Keratinocyte (primary cell): Measurements from ENCODE around the gene TECPR1. TPM values are rescaled to one million over a fixed set of nuclear protein-coding genes. Genes with fewer than 3 reads are reported as not detected.

Experiments
- DNase-seq: peaks from one replicate; pipeline ENCODE4 v3.0.0-alpha.2; 2011; ENCODE audit warnings: low read depth, missing footprints, low spot score
- FAIRE-seq: peaks from 2 replicates; lab custom pipeline; 2011; peaks lifted over from hg19 to GRCh38; lab: Jason Lieb, UNC
- H2AFZ ChIP-seq: 2 replicates; pipeline ENCODE4 v1.6.0; 2012; ENCODE audit warnings: low read length, control low read depth, inconsistent platforms; ENCODE audit not compliant: control insufficient read depth
- H3K27ac ChIP-seq: 2 replicates; pipeline ENCODE4 v1.5.1; 2011; ENCODE audit warnings: low read length; ENCODE audit not compliant: control insufficient read depth, insufficient read depth
- H3K27me3 ChIP-seq: 3 replicates; pipeline ENCODE4 v1.6.0; 2011; ENCODE audit warnings: low read length; ENCODE audit not compliant: control insufficient read depth, insufficient read depth; ENCODE audit errors: extremely low read depth
- H3K36me3 ChIP-seq, 2 experiments: 2 replicates in 1 of 2; 3 replicates in 1 of 2; pipeline ENCODE4 v1.5.1; 2011; ENCODE audit warnings: low read length in 2 of 2, mild to moderate bottlenecking in 1 of 2; ENCODE audit not compliant: control insufficient read depth in 2 of 2, insufficient read depth in 2 of 2; ENCODE audit errors: extremely low read depth in 1 of 2
- H3K4me1 ChIP-seq: 3 replicates; pipeline ENCODE4 v1.5.1; 2011; ENCODE audit warnings: low read length; ENCODE audit not compliant: control insufficient read depth, insufficient read depth; ENCODE audit errors: extremely low read depth
- H3K4me2 ChIP-seq: 3 replicates; pipeline ENCODE4 v1.6.0; 2011; ENCODE audit warnings: low read depth, low read length; ENCODE audit not compliant: control insufficient read depth, insufficient read depth; ENCODE audit errors: extremely low read depth
- H3K4me3 ChIP-seq, 3 experiments: fragments of 200-600 bp in 1 of 3; sonication (generic) in 1 of 3; 2 replicates in 2 of 3; 3 replicates in 1 of 3; pipeline ENCODE4 v1.5.1; 2011 to 2016; ENCODE audit warnings: low read length in 3 of 3, mild to moderate bottlenecking in 3 of 3, control low read depth in 2 of 3, inconsistent platforms in 1 of 3, low read depth in 1 of 3, mixed read lengths in 1 of 3, mixed run types in 1 of 3, moderate library complexity in 1 of 3; ENCODE audit not compliant: control insufficient read depth in 2 of 3, insufficient read depth in 2 of 3; ENCODE audit errors: extremely low read depth in 1 of 3
- H3K79me2 ChIP-seq: 2 replicates; pipeline ENCODE4 v1.6.0; 2012; ENCODE audit warnings: low read length; ENCODE audit not compliant: control insufficient read depth, insufficient read depth
- H3K9ac ChIP-seq: 3 replicates; pipeline ENCODE4 v1.6.0; 2011; ENCODE audit warnings: low read length; ENCODE audit not compliant: control insufficient read depth, insufficient read depth; ENCODE audit errors: extremely low read depth
- H3K9me1 ChIP-seq: 3 replicates; pipeline ENCODE4 v1.6.0; 2011; ENCODE audit warnings: low read length; ENCODE audit not compliant: control insufficient read depth, insufficient read depth; ENCODE audit errors: extremely low read depth
- H3K9me3 ChIP-seq: 2 replicates; pipeline ENCODE4 v1.5.1; 2012; ENCODE audit warnings: low read depth, low read length; ENCODE audit not compliant: control insufficient read depth
- H4K20me1 ChIP-seq: 3 replicates; pipeline ENCODE4 v1.6.0; 2011; ENCODE audit warnings: low read length; ENCODE audit not compliant: control insufficient read depth, insufficient read depth; ENCODE audit errors: extremely low read depth
- CTCF ChIP-seq, 3 experiments: IDR thresholded peaks in 1 of 3; conservative IDR thresholded peaks in 1 of 3; optimal IDR thresholded peaks in 1 of 3; 2 replicates in 2 of 3; 3 replicates in 1 of 3; pipeline versions ENCODE3 to v1.5.1; 2011; ENCODE audit warnings: low read length in 3 of 3, mild to moderate bottlenecking in 3 of 3, moderate library complexity in 2 of 3, control low read depth in 1 of 3, inconsistent platforms in 1 of 3; ENCODE audit not compliant: insufficient read depth in 2 of 3; ENCODE audit errors: extremely low read depth in 1 of 3
- EZH2 ChIP-seq: IDR thresholded peaks from one replicate; pipeline ENCODE4 v1.6.1; 2012; ENCODE audit warnings: inconsistent platforms, mild to moderate bottlenecking, low read length, moderate library complexity
- dilution Hi-C: fragments of 300-500 bp; cut with MboI; formaldehyde crosslinking; loops from one replicate; pipeline ENCODE4 v1.7.0; 2020; ENCODE audit warnings: low sequenced_read_pairs; ENCODE audit not compliant: extremely low pct_ligation_motif_present
- polyA plus RNA-seq, 5 experiments: library from polyadenylated mRNA; depleted of rRNA in 3 of 5; stranded (reverse) in 3 of 5; stranded (forward) in 1 of 5; unstranded in 1 of 5; fragments of >200 nt; gene quantifications; 1 replicate in 1 of 5; 2 replicates in 3 of 5; 3 replicates in 1 of 5; pipeline versions ENCODE4 v1.2.1 to v1.2.3, GENCODE V29; 2011 to 2012; ENCODE audit warnings: missing spikeins in 2 of 5, low read depth in 1 of 5, low replicate concordance in 1 of 5

The TECPR1 gene
- polyA plus RNA-seq, 1 donor (not counting 4 experiments of a cell fraction or from before 2014, with no cell fraction given): 2.4 TPM

- dilution Hi-C loops: no loop called here
- Histone ChIP-seq H3K4me1 (peaks cover 16% of the 10 kb centered on the region), H4K20me1 (no peaks in the 10 kb centered on the region), H3K27me3 (no peaks in the 10 kb centered on the region), H3K4me2 (peak overlapping the region; percentile 39), H3K79me2 (no peaks in the 10 kb centered on the region), H2AFZ (no peak overlapping the region), H3K9me3 (no peaks in the 10 kb centered on the region), H3K27ac (no peak overlapping the region), H3K36me3 (peaks cover 3 to 11% of the 10 kb centered on the region in 2 experiments), H3K9me1 (no peaks in the 10 kb centered on the region), H3K9ac (no peak overlapping the region), H3K4me3 (no peak overlapping the region)
- peak; percentile 68 for FAIRE-seq
- no peak for DNase-seq
- TF ChIP-seq EZH2: no peak
- no peak for TF ChIP-seq CTCF (optimal IDR thresholded peaks at IDR 0.05 in 1 of 3, IDR thresholded peaks at IDR 0.05 in 1 of 3, conservative IDR thresholded peaks at IDR 0.05 in 1 of 3; ENCODE audit: extremely low read depth in 1 of 3, insufficient read depth in 2 of 3, low read length in 3 of 3)
Measured at GRCh38 chr7:98178762-98179490, 73.1 kb downstream of the TECPR1 start.

GRCh38 chr7:98178321-98178720 is 73.7 kb downstream of the TECPR1 start:
- Histone ChIP-seq H3K79me2 (no peaks in the 10 kb centered on the region), H3K9me1 (no peaks in the 10 kb centered on the region), H3K27ac (no peak overlapping the region), H2AFZ (peak overlapping the region; percentile 57), H3K36me3 (peaks cover 3 to 11% of the 10 kb centered on the region in 2 experiments), H3K4me2 (peak overlapping the region; percentile 29), H3K4me3 (no peak overlapping the region), H3K9ac (no peak overlapping the region), H3K9me3 (no peaks in the 10 kb centered on the region), H4K20me1 (no peaks in the 10 kb centered on the region), H3K4me1 (peaks cover 16% of the 10 kb centered on the region), H3K27me3 (no peaks in the 10 kb centered on the region)
- peak; percentile 34 for FAIRE-seq
- no peak for DNase-seq
- TF ChIP-seq EZH2 (no peak), CTCF (optimal IDR thresholded peaks at IDR 0.05 in 1 of 3, IDR thresholded peaks at IDR 0.05 in 1 of 3, conservative IDR thresholded peaks at IDR 0.05 in 1 of 3; ENCODE audit: extremely low read depth in 1 of 3, insufficient read depth in 2 of 3, low read length in 3 of 3) (no peak)
- dilution Hi-C loops: no loop called here
